ENCODE data around the gene HCN1.

GRCh38 chr5:45414620-45415573 lies 281.3 kb downstream of the HCN1 start:
- TF ChIP-seq, protein P1, sequence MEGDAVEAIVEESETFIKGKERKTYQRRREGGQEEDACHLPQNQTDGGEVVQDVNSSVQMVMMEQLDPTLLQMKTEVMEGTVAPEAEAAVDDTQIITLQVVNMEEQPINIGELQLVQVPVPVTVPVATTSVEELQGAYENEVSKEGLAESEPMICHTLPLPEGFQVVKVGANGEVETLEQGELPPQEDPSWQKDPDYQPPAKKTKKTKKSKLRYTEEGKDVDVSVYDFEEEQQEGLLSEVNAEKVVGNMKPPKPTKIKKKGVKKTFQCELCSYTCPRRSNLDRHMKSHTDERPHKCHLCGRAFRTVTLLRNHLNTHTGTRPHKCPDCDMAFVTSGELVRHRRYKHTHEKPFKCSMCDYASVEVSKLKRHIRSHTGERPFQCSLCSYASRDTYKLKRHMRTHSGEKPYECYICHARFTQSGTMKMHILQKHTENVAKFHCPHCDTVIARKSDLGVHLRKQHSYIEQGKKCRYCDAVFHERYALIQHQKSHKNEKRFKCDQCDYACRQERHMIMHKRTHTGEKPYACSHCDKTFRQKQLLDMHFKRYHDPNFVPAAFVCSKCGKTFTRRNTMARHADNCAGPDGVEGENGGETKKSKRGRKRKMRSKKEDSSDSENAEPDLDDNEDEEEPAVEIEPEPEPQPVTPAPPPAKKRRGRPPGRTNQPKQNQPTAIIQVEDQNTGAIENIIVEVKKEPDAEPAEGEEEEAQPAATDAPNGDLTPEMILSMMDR (IDR thresholded peaks at IDR 0.05) = no peak
- TF ChIP-seq POLR2A (IDR thresholded peaks at IDR 0.05) = no peak
